ENCODE measurements around the gene GANC. TPM values are rescaled to one million over a fixed set of nuclear protein-coding genes. Genes with fewer than 3 reads are reported as not detected.

Gene GANC
- total and polyA plus RNA-seq, 2 donors (not counting 1 experiment from before 2014, with no cell fraction given) = 15.1 to 24.6 TPM

DNA sequence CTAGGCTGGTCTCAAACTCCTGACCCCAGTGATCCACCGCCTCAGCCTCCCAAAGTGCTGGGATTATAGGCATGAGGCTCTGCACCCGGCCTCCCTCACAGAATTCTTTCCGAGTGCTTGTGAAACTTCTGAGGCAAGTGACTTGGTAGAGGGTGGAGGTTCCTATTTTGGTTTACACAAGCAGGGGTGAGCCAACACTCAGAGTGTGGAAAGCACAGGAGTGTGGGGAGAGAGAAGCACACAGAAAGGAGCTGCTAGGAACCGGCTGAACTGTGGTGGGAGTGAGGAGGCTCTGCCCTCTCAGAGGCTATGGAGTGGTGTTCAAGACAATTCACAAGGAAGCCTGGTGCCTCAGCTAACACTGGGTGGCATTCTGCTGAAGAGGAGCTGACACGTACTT, 94.0 kb downstream of the GANC start:
- no peak overlapping the region for H3K4me2 ChIP-seq (ENCODE audit: extremely low read depth, insufficient read depth, low read length)
- no peak for DNase-seq (ENCODE audit: low read depth in 2 of 2)
- no peak overlapping the region for H3K4me3 ChIP-seq (replicated peaks in 1 of 4; ENCODE audit: control extremely low read depth in 1 of 4, insufficient read depth in 1 of 4, low read depth in 3 of 4, low read length in 4 of 4)
- TF ChIP-seq, protein P1, sequence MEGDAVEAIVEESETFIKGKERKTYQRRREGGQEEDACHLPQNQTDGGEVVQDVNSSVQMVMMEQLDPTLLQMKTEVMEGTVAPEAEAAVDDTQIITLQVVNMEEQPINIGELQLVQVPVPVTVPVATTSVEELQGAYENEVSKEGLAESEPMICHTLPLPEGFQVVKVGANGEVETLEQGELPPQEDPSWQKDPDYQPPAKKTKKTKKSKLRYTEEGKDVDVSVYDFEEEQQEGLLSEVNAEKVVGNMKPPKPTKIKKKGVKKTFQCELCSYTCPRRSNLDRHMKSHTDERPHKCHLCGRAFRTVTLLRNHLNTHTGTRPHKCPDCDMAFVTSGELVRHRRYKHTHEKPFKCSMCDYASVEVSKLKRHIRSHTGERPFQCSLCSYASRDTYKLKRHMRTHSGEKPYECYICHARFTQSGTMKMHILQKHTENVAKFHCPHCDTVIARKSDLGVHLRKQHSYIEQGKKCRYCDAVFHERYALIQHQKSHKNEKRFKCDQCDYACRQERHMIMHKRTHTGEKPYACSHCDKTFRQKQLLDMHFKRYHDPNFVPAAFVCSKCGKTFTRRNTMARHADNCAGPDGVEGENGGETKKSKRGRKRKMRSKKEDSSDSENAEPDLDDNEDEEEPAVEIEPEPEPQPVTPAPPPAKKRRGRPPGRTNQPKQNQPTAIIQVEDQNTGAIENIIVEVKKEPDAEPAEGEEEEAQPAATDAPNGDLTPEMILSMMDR (conservative IDR thresholded peaks at IDR 0.05 in 1 of 2, IDR thresholded peaks at IDR 0.05 in 1 of 2; ENCODE audit: low read depth in 1 of 2, low read length in 2 of 2) = no peak
- no peak for TF ChIP-seq EZH2 (IDR thresholded peaks at IDR 0.05; ENCODE audit: low read length, missing control alignments)
- H2AFZ ChIP-seq (ENCODE audit: low read length) = no peak overlapping the region
- no peak overlapping the region for H3K9ac ChIP-seq (ENCODE audit: insufficient read depth, low read length)
- H3K36me3 ChIP-seq (ENCODE audit: control insufficient read depth, insufficient read depth, low read length) = no peaks in the 10 kb centered on the region
- no peaks in the 10 kb centered on the region for H4K20me1 ChIP-seq (ENCODE audit: control insufficient read depth, extremely low read depth, insufficient read depth, low read length)
- no peaks in the 10 kb centered on the region for H3K4me1 ChIP-seq (ENCODE audit: control insufficient read depth, extremely low read depth, insufficient read depth, low read length)
- no peaks in the 10 kb centered on the region for H3K27me3 ChIP-seq (ENCODE audit: control insufficient read depth, insufficient read depth, low read length)
- no peak overlapping the region for H3K27ac ChIP-seq (ENCODE audit: insufficient read depth, low read length)
- no peaks in the 10 kb centered on the region for H3K79me2 ChIP-seq (ENCODE audit: control insufficient read depth, insufficient read depth, low read length)
- no peaks in the 10 kb centered on the region for H3K9me3 ChIP-seq (ENCODE audit: control insufficient read depth, insufficient read depth, low read depth, low read length)

- Histone ChIP-seq H2AFZ (ENCODE audit: low read length) (no peak overlapping the region), H3K4me2 (ENCODE audit: extremely low read depth, insufficient read depth, low read length) (no peak overlapping the region), H3K4me3 (replicated peaks in 1 of 4; ENCODE audit: control extremely low read depth in 1 of 4, insufficient read depth in 1 of 4, low read depth in 3 of 4, low read length in 4 of 4) (no peak overlapping the region), H3K4me1 (ENCODE audit: control insufficient read depth, extremely low read depth, insufficient read depth, low read length) (no peaks in the 10 kb centered on the region), H3K9ac (ENCODE audit: insufficient read depth, low read length) (no peak overlapping the region), H4K20me1 (ENCODE audit: control insufficient read depth, extremely low read depth, insufficient read depth, low read length) (no peaks in the 10 kb centered on the region), H3K79me2 (ENCODE audit: control insufficient read depth, insufficient read depth, low read length) (no peaks in the 10 kb centered on the region), H3K27me3 (ENCODE audit: control insufficient read depth, insufficient read depth, low read length) (no peaks in the 10 kb centered on the region), H3K9me3 (ENCODE audit: control insufficient read depth, insufficient read depth, low read depth, low read length) (no peaks in the 10 kb centered on the region), H3K27ac (ENCODE audit: insufficient read depth, low read length) (no peak overlapping the region), H3K36me3 (ENCODE audit: control insufficient read depth, insufficient read depth, low read length) (no peaks in the 10 kb centered on the region)
- TF ChIP-seq EZH2 (IDR thresholded peaks at IDR 0.05; ENCODE audit: low read length, missing control alignments) = no peak
- TF ChIP-seq, protein P1 (conservative IDR thresholded peaks at IDR 0.05 in 1 of 2, IDR thresholded peaks at IDR 0.05 in 1 of 2; ENCODE audit: low read depth in 1 of 2, low read length in 2 of 2) = no peak
- no peak for DNase-seq (ENCODE audit: low read depth in 2 of 2)
Observed at GRCh38 chr15:42368096-42368495, 95.1 kb downstream of the GANC start.

- no peak overlapping the region for H3K9ac ChIP-seq (ENCODE audit: insufficient read depth, low read length)
- no peaks in the 10 kb centered on the region for H3K36me3 ChIP-seq (ENCODE audit: control insufficient read depth, insufficient read depth, low read length)
- no peaks in the 10 kb centered on the region for H3K79me2 ChIP-seq (ENCODE audit: control insufficient read depth, insufficient read depth, low read length)
- no peaks in the 10 kb centered on the region for H3K4me1 ChIP-seq (ENCODE audit: control insufficient read depth, extremely low read depth, insufficient read depth, low read length)
- H3K4me3 ChIP-seq (replicated peaks in 1 of 4; ENCODE audit: control extremely low read depth in 1 of 4, insufficient read depth in 1 of 4, low read depth in 3 of 4, low read length in 4 of 4) = no peak overlapping the region
- no peaks in the 10 kb centered on the region for H4K20me1 ChIP-seq (ENCODE audit: control insufficient read depth, extremely low read depth, insufficient read depth, low read length)
- H3K9me3 ChIP-seq (ENCODE audit: control insufficient read depth, insufficient read depth, low read depth, low read length) = no peaks in the 10 kb centered on the region
- TF ChIP-seq EZH2 (IDR thresholded peaks at IDR 0.05; ENCODE audit: low read length, missing control alignments) = no peak
- TF ChIP-seq, protein P1 (conservative IDR thresholded peaks at IDR 0.05 in 1 of 2, IDR thresholded peaks at IDR 0.05 in 1 of 2; ENCODE audit: low read depth in 1 of 2, low read length in 2 of 2) = peak in 1 of 2 donors; percentile 2
- H3K27ac ChIP-seq (ENCODE audit: insufficient read depth, low read length) = no peak overlapping the region
- peak in 1 of 2 donors; percentile 23 for DNase-seq (ENCODE audit: low read depth in 2 of 2)
- no peaks in the 10 kb centered on the region for H3K27me3 ChIP-seq (ENCODE audit: control insufficient read depth, insufficient read depth, low read length)
- H2AFZ ChIP-seq (ENCODE audit: low read length) = no peak overlapping the region
- H3K4me2 ChIP-seq (ENCODE audit: extremely low read depth, insufficient read depth, low read length) = no peak overlapping the region
Observed at GRCh38 chr15:42371096-42371495, 98.1 kb downstream of the GANC start.
